ENCODE results near the gene NFIA. TPM values are rescaled to one million over a fixed set of nuclear protein-coding genes. Genes with fewer than 3 reads are reported as not detected.

The NFIA gene
- total and polyA plus RNA-seq, 9 of the 15 experiments (the other 6 are each of a cell fraction or from before 2014, with no cell fraction given), result 5.3 to 24.9 (median 9.8) TPM

GRCh38 chr1:61322769-61323168 lies 240.4 kb downstream of the NFIA start (continued):
- TF ChIP-seq TFE3 (CRISPR knock-in tag; IDR thresholded peaks at IDR 0.05) (no peak), AFF1 (IDR thresholded peaks at IDR 0.05; ENCODE audit: low read depth in 1 of 2, partially characterized antibody in 2 of 2) (no peak), NFE2L1 (tag; IDR thresholded peaks at IDR 0.05; ENCODE audit: borderline replicate concordance, low read depth) (no peak), BMI1 (IDR thresholded peaks at IDR 0.05; ENCODE audit: low read length) (no peak), ZNF511 (CRISPR knock-in tag; IDR thresholded peaks at IDR 0.05) (no peak), LEF1 (IDR thresholded peaks at IDR 0.05) (no peak)
